Measurements from ENCODE around the gene GHRHR. TPM values are rescaled to one million over a fixed set of nuclear protein-coding genes. Genes with fewer than 3 reads are reported as not detected.

The GHRHR gene
- total and polyA plus RNA-seq, 2 experiments from 2014 or later, result 12.2 TPM; not detected in 1

- WGBS (ENCODE audit: low lambda C conversion rate, missing lambda C conversion rate), result 75% methylated on average over 5 of the region's 5 CpGs
- TF ChIP-seq EZH2phosphoT487 (IDR thresholded peaks at IDR 0.05; ENCODE audit: low read depth, severe bottlenecking, unreplicated experiment) (no peak), CTCF (IDR thresholded peaks at IDR 0.05; ENCODE audit: poor library complexity) (no peak), EZH2 (IDR thresholded peaks at IDR 0.05; ENCODE audit: borderline replicate concordance) (no peak)
Observed at GRCh38 chr7:31000779-31001178, 37.0 kb downstream of the GHRHR start.

DNA sequence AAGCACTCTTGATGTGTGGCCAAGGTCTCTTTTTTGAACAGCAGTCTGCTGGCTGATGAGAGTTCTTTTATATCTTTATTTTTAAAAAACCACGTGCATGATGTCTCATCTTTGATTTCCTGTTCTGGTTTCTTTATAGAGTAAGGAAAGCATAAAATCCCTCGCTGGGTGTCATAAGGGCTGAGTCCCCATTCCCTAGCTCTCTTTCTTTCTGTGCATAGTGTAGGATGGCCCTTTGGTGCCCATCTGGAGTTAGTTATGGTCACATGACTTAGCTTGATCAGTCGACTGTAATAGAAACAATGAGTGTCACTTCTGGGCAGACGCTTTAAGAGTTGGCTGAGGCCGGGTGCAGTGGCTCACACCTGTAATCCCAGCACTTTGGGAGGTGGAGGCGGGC, 38.5 kb downstream of the GHRHR start:
- DNase-seq (ENCODE audit: low spot score), result no peak
- TF ChIP-seq EZH2phosphoT487 (IDR thresholded peaks at IDR 0.05; ENCODE audit: low read depth, severe bottlenecking, unreplicated experiment) (no peak), EZH2 (IDR thresholded peaks at IDR 0.05; ENCODE audit: borderline replicate concordance) (no peak)
- Histone ChIP-seq H3K27me3 (no peaks in the 10 kb centered on the region), H4K20me1 (ENCODE audit: insufficient read depth, poor library complexity, severe bottlenecking) (no peaks in the 10 kb centered on the region), H3K79me2 (no peaks in the 10 kb centered on the region), H3K4me2 (no peak overlapping the region), H3K4me1 (ENCODE audit: insufficient read depth) (no peaks in the 10 kb centered on the region), H3K4me3 (no peak overlapping the region), H3K9me3 (ENCODE audit: low read depth) (no peaks in the 10 kb centered on the region), H3K9me2 (replicated peaks; ENCODE audit: insufficient read depth) (no peaks in the 10 kb centered on the region), H2AFZ (no peak overlapping the region), H3K36me3 (replicated peaks; ENCODE audit: insufficient read depth, low read depth) (no peaks in the 10 kb centered on the region), H3K27ac (no peak overlapping the region)
- 59% methylated on average over 6 of the region's 6 CpGs for WGBS (ENCODE audit: low lambda C conversion rate, missing lambda C conversion rate)

More at GRCh38 chr7:31000779-31001178, 37.0 kb downstream of the GHRHR start:
- no peak overlapping the region for H2AFZ ChIP-seq
- H4K20me1 ChIP-seq (ENCODE audit: insufficient read depth, poor library complexity, severe bottlenecking), result no peaks in the 10 kb centered on the region
- no peak overlapping the region for H3K4me3 ChIP-seq
- no peak overlapping the region for H3K27ac ChIP-seq
- no peaks in the 10 kb centered on the region for H3K9me2 ChIP-seq (replicated peaks; ENCODE audit: insufficient read depth)
- H3K4me1 ChIP-seq (ENCODE audit: insufficient read depth), result no peaks in the 10 kb centered on the region
- H3K4me2 ChIP-seq, result no peak overlapping the region
- H3K79me2 ChIP-seq, result no peaks in the 10 kb centered on the region
- no peaks in the 10 kb centered on the region for H3K36me3 ChIP-seq (replicated peaks; ENCODE audit: insufficient read depth, low read depth)
- no peaks in the 10 kb centered on the region for H3K9me3 ChIP-seq (ENCODE audit: low read depth)
- no peaks in the 10 kb centered on the region for H3K27me3 ChIP-seq
- no peak for DNase-seq (ENCODE audit: low spot score)

DNA sequence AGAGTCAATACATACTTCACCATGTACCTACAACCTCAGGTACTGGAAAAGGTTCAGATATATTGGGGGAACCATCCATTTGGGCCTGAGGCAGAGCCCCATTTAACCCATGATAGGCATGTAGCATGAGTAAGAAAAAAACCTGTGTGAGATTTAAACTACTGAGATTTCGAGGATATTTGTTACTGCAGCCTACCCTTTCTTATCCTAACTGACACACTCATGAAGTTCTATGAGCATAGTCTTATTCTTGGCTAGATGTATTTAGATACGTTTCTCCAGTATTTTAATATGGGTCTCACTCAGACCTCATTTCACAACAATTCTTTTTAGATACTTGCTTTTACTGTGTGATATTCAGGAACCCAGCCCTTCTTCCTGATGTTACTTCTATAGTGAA, 39.3 kb downstream of the GHRHR start:
- no peaks in the 10 kb centered on the region for H3K9me3 ChIP-seq (ENCODE audit: low read depth)
- H3K4me1 ChIP-seq (ENCODE audit: insufficient read depth), result no peaks in the 10 kb centered on the region
- H3K4me2 ChIP-seq, result no peak overlapping the region
- peaks cover 8% of the 10 kb centered on the region for H3K27me3 ChIP-seq
- H3K79me2 ChIP-seq, result no peaks in the 10 kb centered on the region
- H4K20me1 ChIP-seq (ENCODE audit: insufficient read depth, poor library complexity, severe bottlenecking), result no peaks in the 10 kb centered on the region
- TF ChIP-seq CTCF (IDR thresholded peaks at IDR 0.05; ENCODE audit: poor library complexity) (no peak), EZH2phosphoT487 (IDR thresholded peaks at IDR 0.05; ENCODE audit: low read depth, severe bottlenecking, unreplicated experiment) (no peak), EZH2 (IDR thresholded peaks at IDR 0.05; ENCODE audit: borderline replicate concordance) (no peak)
- 91% methylated on average over 2 of the region's 2 CpGs for WGBS (ENCODE audit: low lambda C conversion rate, missing lambda C conversion rate)
- DNase-seq (ENCODE audit: low spot score), result no peak
- no peak overlapping the region for H3K27ac ChIP-seq
- H3K36me3 ChIP-seq (replicated peaks; ENCODE audit: insufficient read depth, low read depth), result no peaks in the 10 kb centered on the region
- H3K9me2 ChIP-seq (replicated peaks; ENCODE audit: insufficient read depth), result no peaks in the 10 kb centered on the region
- H2AFZ ChIP-seq, result no peak overlapping the region
- H3K4me3 ChIP-seq, result no peak overlapping the region

DNA sequence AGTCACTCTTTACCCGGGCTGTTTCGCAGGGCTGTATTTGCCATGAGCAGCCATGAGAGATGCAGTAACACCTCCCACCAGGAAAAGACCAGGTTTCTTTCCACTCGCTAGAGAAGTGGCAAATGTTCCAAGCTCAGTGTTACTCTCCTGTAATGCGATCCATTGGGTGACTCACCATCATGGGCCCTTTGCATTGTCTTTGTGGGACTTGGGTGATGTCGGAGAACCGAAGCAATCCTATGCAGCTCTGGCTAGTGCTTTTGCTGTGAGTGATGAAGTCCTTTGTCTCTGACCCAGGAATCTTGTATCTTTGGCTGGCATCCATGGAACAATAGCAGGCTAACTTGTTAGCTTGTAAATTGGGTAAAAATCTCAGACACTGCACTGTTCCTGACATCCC, 40.0 kb downstream of the GHRHR start:
- no peaks in the 10 kb centered on the region for H3K9me2 ChIP-seq (replicated peaks; ENCODE audit: insufficient read depth)
- H3K4me2 ChIP-seq, result no peak overlapping the region
- no peaks in the 10 kb centered on the region for H3K36me3 ChIP-seq (replicated peaks; ENCODE audit: insufficient read depth, low read depth)
- no peaks in the 10 kb centered on the region for H4K20me1 ChIP-seq (ENCODE audit: insufficient read depth, poor library complexity, severe bottlenecking)
- H3K79me2 ChIP-seq, result no peaks in the 10 kb centered on the region
- H3K4me1 ChIP-seq (ENCODE audit: insufficient read depth), result no peaks in the 10 kb centered on the region
- no peak overlapping the region for H3K27ac ChIP-seq
- peaks cover 12% of the 10 kb centered on the region for H3K27me3 ChIP-seq
- no peaks in the 10 kb centered on the region for H3K9me3 ChIP-seq (ENCODE audit: low read depth)
- H2AFZ ChIP-seq, result no peak overlapping the region
- H3K4me3 ChIP-seq, result no peak overlapping the region
- no peak for DNase-seq (ENCODE audit: low spot score)
- 95% methylated on average over 6 of the region's 6 CpGs for WGBS (ENCODE audit: low lambda C conversion rate, missing lambda C conversion rate)
- no peak for TF ChIP-seq CTCF (IDR thresholded peaks at IDR 0.05; ENCODE audit: poor library complexity)
- no peak for TF ChIP-seq EZH2 (IDR thresholded peaks at IDR 0.05; ENCODE audit: borderline replicate concordance)
- no peak for TF ChIP-seq EZH2phosphoT487 (IDR thresholded peaks at IDR 0.05; ENCODE audit: low read depth, severe bottlenecking, unreplicated experiment)

Measured in hepatocyte (in vitro differentiated cells).